Measurements from ENCODE around the gene C2CD2.

The C2CD2 gene

GRCh38 chr21:41929248-41929647 is 24.6 kb downstream of the C2CD2 start:
- no peak for DNase-seq

GRCh38 chr21:41928621-41929220 is 25.1 kb downstream of the C2CD2 start:
- no peak for DNase-seq

- no peak for DNase-seq
Observed at GRCh38 chr21:41927727-41928409, 25.9 kb downstream of the C2CD2 start.

DNA sequence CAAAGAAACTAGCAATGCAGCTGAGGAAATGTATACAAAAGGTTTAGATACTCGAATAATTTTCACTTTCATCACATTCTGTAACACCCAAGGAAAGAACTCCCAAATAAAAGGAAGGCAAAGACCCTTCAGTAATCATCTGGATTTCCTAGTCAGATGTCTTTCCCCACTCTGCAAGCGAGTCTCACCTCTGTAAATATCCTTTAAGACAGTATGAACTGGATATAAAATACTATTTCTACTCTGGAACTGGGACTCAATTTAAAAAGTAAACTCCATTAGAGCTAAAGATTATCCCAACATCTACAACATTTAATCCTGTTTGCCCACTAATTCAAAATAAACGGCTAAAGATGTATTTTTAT is 27.0 kb downstream of the C2CD2 start:
- no peak for DNase-seq

- DNase-seq, result peak; percentile 40
Observed at GRCh38 chr21:41926117-41926806, 27.6 kb downstream of the C2CD2 start.

- no peak for DNase-seq
Observed at GRCh38 chr21:41925767-41926116, 28.1 kb downstream of the C2CD2 start.

DNA sequence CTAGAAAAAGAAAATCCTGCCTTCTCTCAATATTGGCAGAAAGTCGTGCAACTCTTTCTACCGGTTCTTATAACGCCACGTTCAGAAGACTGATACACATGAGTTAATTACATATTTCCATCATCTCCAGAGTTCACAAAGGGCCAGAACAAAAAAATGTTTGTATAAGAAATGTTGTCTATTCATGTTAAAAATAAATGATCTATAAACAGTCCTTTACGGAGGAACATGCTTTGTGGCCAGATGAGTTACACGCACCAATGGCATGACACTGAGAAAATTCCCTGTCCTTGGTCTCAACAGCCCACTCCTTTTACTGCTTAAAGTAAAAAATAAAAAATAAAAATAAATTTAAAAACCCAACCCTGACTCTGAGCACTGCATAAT is 29.5 kb downstream of the C2CD2 start:
- DNase-seq, result no peak

- DNase-seq, result no peak
Observed at GRCh38 chr21:41923631-41924367, 30.0 kb downstream of the C2CD2 start.

DNA sequence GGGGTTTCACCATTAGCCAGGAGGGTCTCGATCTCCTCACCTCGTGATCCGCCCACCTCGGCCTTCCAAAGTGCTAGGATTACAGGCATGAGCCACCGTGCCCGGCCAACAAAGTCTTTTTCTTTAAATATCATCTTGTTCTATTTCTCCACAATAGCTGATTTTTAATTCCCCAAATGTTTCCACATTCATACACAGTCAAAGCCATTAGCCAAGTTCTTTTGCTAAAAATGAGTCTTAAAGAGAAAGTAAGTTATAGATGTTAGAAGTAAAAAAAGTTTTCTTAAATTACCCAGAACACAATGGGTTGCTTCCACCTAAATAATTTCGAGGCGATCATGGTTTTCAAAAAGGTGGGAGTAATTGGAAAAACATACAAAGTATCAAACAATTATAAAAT is 30.6 kb downstream of the C2CD2 start:
- no peak for DNase-seq

GRCh38 chr21:41921021-41921420 is 32.8 kb downstream of the C2CD2 start:
- DNase-seq, result no peak

GRCh38 chr21:41920476-41920875 is 33.3 kb downstream of the C2CD2 start:
- DNase-seq, result no peak

DNA sequence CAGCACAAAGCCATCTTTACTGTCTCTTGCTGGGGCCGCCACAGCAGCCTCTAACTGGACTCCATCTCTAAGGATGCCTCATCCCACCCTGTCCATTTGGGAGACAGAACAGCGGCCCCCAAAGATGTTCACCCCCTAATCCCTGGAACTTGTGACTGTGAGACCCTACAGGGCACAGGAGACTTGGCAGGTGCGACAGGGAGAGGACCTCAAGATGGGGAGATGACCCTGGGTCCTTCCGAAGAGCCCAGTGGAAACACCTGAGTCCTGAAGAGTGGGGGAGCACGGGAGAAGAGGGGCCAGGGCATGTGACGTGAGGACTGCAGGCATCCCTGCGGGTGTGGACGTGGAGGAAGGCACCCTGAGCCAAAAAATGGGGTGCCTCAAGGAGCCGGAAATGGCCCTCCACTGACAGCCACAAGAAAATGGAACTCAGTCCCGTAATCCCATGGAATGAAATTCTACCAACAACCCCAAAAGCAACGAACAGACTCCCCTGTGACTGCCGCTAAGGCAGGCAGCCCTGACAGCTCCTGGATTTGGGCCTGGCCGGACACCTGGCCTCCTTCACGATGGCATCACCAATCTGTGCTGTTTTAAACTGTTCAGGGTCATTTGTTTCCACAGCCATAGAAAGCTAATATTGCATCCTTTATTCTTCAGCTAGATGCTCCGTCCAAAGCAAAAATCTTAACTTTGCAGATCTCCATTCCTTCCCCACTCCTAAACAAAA is 34.0 kb downstream of the C2CD2 start:
- no peak for DNase-seq

GRCh38 chr21:41918561-41919358 is 35.1 kb downstream of the C2CD2 start:
- no peak for DNase-seq

DNA sequence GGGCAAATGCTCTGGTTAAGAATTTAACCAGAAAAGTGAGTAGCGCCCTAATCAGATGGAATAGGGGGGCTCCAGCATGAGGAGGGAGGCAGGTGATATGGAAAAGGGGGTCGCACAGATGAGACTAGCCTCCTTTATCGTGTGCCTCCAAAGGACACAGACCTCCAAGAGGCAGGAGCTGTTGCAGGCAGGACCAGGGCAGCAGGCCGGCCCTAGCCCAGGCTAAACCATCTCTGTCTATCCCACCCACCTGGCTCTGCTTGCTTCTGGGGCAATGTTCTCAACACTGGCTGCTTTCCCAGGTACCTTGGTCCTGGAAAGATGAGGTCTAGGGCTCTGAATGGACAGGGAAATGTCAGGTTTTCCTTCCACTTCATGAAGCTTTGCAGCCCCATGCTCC is 36.3 kb downstream of the C2CD2 start:
- no peak for DNase-seq

DNA sequence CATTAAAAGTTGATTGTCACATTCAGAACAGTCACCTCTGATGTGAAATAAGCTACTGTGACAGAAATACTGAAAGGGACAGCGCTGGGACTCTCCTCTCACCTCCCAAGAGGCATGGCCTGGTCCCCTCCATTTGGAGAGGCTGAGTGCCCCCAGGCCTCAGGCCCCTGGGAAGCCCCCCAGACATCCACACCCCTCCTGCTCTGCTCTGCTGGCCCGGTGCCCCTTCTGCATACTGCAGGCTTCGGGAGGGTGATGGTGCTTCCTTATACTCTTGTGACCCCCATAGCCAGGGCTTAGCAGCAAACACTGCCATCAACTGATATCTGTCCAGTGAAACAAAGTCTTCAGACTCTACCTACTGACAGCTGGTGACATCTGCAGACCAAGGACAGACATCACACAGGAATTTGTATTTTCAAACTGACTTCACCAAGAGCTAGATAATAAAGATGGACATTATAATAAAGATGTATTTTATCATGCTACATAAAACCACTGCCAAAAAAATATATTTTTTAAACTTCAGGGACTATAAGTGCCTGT is 36.9 kb downstream of the C2CD2 start:
- DNase-seq, result no peak

GRCh38 chr21:41914965-41915364 is 38.9 kb downstream of the C2CD2 start:
- DNase-seq, result no peak

GRCh38 chr21:41914358-41914757 is 39.5 kb downstream of the C2CD2 start:
- no peak for DNase-seq

DNA sequence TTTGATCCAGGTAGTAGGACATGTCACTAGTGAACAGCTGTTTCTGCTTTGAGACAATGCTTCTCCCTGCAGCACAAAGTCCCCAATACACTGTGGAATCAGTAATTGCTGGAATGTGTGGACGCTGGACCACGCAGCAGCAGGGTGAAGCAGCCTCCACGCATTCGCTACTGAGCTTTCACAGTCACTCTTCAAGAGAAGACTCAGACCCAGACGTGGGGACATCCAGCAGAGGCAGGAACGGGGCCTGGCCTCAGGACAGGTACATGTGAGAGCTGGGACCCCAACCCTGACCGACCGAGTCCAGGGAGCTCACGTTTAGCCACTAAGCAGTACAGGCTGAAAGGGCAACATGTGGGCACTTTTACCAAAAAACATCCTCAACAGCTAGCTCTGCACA is 40.6 kb downstream of the C2CD2 start:
- no peak for DNase-seq

- no peak for DNase-seq
Observed at GRCh38 chr21:41908829-41909228, 45.0 kb downstream of the C2CD2 start.

- no peak for DNase-seq
Observed at GRCh38 chr21:41907496-41908258, 46.1 kb downstream of the C2CD2 start.

DNA sequence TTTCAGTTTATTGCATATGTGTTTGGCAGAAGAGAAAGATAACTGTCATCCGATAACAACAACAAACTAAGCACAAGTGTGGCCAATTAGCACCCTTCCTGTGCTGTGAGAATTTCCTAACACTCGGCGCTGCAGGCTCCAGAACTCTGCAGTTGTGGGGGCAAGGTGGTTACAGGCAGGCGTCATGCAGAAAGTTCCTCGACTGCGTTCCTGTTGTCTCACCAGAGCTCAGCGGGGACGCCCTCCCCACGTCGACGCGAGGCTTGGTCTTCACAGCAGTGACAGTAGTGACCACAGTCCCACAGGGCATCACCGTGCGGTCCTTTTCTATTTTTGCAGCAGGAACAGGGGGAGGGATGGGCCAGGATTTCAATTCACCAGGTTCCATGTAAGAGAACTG is 47.0 kb downstream of the C2CD2 start:
- no peak for DNase-seq

All from activated CD4-positive, CD25-positive, alpha-beta regulatory T cell treated with anti-CD3 and anti-CD28 coated beads, Interleukin-2, amount 50 U/mL, for 72 hours (primary cell).